HFF-Myc (cell line): Measurements from ENCODE around the gene PLEKHA6.

Experiments
- DNase-seq: peaks from one replicate; pipeline ENCODE4 v3.0.0-alpha.2; 2011; ENCODE audit warnings: low read depth; ENCODE audit errors: extremely low read depth
- H3K4me3 ChIP-seq: replicated peaks from 2 replicates; pipeline ENCODE4 v1.5.1; 2011; ENCODE audit warnings: low read depth, mild to moderate bottlenecking, control low read depth, low read length
- CTCF ChIP-seq: IDR thresholded peaks from 2 replicates; pipeline ENCODE4 v1.5.1; 2012; ENCODE audit warnings: mild to moderate bottlenecking, low read depth, low read length, control low read depth; ENCODE audit errors: missing control alignments

Gene PLEKHA6

DNA sequence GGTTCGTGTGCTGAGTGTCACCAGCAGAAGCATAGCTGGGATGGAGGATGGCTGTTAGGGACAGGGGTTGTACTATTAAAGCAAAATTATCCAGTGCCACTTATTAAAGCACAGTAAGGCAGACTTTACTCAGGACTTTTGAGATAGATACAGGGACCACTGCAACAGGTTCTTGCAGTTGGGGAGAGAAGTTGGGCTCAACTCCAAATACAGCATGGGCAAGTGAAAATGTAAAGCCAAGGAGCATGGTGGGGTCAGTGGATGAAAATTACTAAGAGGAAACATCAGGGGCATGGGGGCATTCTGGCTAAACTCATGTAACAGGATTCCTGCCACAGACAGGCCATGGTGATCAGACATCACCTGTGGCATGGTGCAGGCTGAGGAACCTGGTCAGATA lies 178.6 kb downstream of the PLEKHA6 start:
- no peak overlapping the region for H3K4me3 ChIP-seq
- no peak for DNase-seq
- TF ChIP-seq CTCF, result no peak

GRCh38 chr1:204180133-204180532 lies 179.6 kb downstream of the PLEKHA6 start:
- H3K4me3 ChIP-seq, result no peak overlapping the region
- no peak for DNase-seq
- no peak for TF ChIP-seq CTCF

DNA sequence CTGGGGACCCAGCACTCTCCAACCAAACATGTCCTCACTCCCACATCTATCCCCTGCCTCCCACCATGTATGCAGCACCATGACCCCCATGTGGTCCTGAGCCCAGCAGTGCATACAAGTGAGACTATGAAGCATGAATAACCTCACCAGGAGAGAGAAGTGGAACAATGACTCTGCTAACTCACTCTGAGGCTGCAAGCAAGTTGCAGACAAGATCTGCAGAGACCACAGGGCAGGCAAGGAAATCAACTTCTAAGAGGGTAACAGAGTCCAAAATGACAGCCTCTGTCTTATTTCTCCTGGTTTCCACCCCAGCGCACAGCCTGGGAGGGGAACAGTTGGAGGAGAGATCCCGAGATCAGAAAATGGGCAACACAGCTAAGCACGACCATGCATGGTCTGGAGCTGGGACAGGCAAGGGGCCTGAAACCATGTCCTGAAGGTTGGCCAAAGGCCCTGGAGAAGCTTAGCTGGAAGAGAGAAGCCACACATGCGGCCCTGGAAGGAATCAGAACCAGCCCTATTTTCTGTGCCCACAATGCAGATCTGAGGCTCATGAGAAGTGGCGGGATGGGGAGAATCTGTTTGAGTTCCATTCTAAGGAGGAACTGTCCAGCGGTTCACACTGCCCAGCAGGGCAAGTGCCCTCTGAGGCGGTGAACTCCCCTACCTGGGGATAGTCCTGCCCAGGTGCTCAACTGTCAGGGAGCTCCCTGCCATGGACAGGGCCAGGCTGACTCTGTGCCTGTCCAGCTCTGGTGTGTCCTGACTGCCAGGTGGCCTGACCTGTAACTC lies 181.0 kb downstream of the PLEKHA6 start:
- H3K4me3 ChIP-seq, result no peak overlapping the region
- no peak for DNase-seq
- no peak for TF ChIP-seq CTCF

DNA sequence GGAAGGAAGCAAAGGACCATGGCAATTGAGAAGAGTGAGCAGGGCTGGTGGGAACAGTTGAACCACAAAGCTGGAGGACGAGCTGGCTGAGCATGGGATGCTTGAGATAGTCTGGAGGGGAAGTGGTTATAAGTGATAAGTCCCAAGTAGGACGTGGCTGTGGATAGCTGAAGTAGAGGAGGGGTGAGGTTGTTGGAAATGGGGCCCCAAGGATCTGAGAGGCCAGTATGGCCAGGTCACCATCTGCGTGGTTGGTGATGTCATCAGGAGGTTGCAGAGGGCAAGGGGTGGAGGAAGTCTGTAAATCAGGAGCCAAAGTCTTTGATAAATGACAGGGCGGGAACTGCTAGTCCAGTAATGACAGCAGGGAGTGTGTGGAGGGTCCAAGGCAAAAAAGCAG lies 182.6 kb downstream of the PLEKHA6 start:
- TF ChIP-seq CTCF, result no peak
- H3K4me3 ChIP-seq, result no peak overlapping the region
- DNase-seq, result no peak

DNA sequence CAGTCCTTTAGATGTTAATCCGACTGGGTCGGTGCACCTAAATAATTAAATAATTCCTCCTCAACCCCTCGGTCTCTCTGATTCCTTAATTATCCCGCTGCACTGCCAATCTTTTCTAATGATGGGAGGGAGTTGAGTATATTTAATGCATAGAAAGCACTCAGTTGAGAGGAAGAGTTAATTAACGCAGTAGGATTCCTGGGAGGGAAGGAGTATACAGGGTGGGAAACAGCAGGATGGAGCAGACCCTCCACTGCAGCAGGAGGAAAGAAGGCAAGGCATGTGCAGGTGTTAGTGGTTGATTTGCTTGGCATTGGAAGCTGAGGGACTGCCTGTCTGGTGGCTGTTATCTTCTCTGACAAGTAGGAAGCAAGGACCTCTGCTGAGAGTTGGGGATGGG lies 183.7 kb downstream of the PLEKHA6 start:
- DNase-seq, result no peak
- TF ChIP-seq CTCF, result no peak
- no peak overlapping the region for H3K4me3 ChIP-seq

DNA sequence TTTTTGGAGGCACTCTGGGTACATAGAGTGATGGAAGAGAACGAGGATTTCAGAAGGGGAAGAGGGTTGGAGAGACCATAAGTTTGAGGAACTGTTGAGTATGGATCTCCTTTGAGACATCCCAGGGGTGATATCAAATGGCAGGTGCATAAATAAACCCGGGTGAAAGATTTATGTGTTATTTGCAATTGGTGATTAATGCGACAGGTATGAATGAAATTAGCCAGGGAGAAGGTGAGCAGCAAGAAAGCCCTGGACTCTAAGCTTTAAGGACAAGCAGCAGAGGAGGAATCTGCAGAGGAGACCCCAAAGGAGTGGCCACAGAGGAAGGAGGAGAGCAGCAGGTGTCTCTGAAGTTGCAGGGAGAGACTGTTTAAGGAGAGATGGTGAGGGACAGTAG lies 184.8 kb downstream of the PLEKHA6 start:
- no peak overlapping the region for H3K4me3 ChIP-seq
- no peak for DNase-seq
- TF ChIP-seq CTCF, result no peak
